Muscle of leg (tissue), 11 donors: ENCODE data around the gene ARHGAP26. TPM values are rescaled to one million over a fixed set of nuclear protein-coding genes. Genes with fewer than 3 reads are reported as not detected.

Experiments
- DNase-seq: peaks from one replicate; pipeline ENCODE4 v3.0.0; 2013
- H3K27ac ChIP-seq: one replicate; pipeline ENCODE4 v1.5.1; 2013; ENCODE audit warnings: mild to moderate bottlenecking, low read length, control low read depth
- H3K27me3 ChIP-seq: one replicate; pipeline ENCODE4 v1.6.1; 2013; ENCODE audit warnings: low read length; ENCODE audit not compliant: control insufficient read depth, insufficient read depth
- H3K36me3 ChIP-seq: one replicate; pipeline ENCODE4 v1.6.1; 2013; ENCODE audit warnings: low read length; ENCODE audit not compliant: control insufficient read depth, insufficient read depth
- H3K4me1 ChIP-seq: one replicate; pipeline ENCODE4 v1.6.1; 2013; ENCODE audit warnings: low read length; ENCODE audit not compliant: control insufficient read depth, insufficient read depth
- H3K4me3 ChIP-seq: one replicate; pipeline ENCODE4 v1.5.1; 2013; ENCODE audit warnings: low read length, control low read depth
- H3K9me3 ChIP-seq: replicated peaks from 2 replicates; pipeline ENCODE4 v1.6.1; 2013; ENCODE audit warnings: low read depth, low read length; ENCODE audit not compliant: control insufficient read depth
- WGBS: methylation state at CpG from one replicate; pipeline ENCODE4 v1.1.5; 2013; ENCODE audit warnings: missing lambda C conversion rate; ENCODE audit not compliant: insufficient coverage; 5-methylcytosine and 5-hydroxymethylcytosine counted together
- polyA plus RNA-seq, 8 donors: library from polyadenylated mRNA; unstranded; fragments of 120-200 nt; gene quantifications; one replicate each; pipeline versions ENCODE4 v1.2.1 to v1.2.3, GENCODE V29; 2013; ENCODE audit warnings: inconsistent platforms in 1 of 8, low replicate concordance in 1 of 8; ENCODE audit not compliant: insufficient read length in 8 of 8, insufficient read depth in 1 of 8
- total RNA-seq: library from RNA; stranded (reverse); fragments of 120-200 nt; gene quantifications from one replicate; pipeline ENCODE4 v1.2.4, GENCODE V29; 2013

ARHGAP26 gene
- total and polyA plus RNA-seq, 9 donors = 10.4 to 17.1 (median 13.2) TPM

DNA sequence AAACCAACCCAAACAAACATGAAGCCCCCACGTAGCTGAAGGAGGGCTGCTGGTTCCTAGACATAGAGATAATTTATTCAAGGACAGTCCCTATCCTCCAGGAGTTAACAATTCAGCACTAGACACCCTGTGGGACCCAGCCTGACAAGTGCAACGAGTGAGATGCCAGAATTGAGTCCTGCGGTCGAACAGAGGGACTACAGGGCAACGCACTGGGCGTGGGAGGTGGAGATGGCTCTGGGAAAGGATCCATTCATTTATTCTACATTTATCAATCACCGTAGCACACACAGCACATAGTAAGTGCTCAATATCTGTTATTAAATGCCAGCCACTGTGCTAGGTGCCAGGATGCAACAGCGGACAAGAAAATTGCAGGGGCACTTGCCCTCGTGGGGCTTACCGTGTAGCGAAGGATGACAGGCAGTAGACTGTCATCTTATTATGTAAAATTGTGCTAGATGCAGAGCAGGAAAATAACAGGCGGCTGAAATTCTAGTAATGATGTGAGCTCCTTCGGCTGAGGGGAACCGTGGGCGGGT is 855 bp upstream of the ARHGAP26 start:
- WGBS = 2% methylated on average over 8 of the region's 15 CpGs
- H3K9me3 ChIP-seq = no peaks in the 10 kb centered on the region
- H3K4me1 ChIP-seq = peaks cover 13% of the 10 kb centered on the region
- H3K4me3 ChIP-seq = peak overlapping the region; percentile 97
- no peaks in the 10 kb centered on the region for H3K36me3 ChIP-seq
- peak overlapping the region; percentile 97 for H3K27ac ChIP-seq
- peaks cover 2% of the 10 kb centered on the region for H3K27me3 ChIP-seq
- peak; percentile 39 for DNase-seq

GRCh38 chr5:142770650-142771609 is 753 bp downstream of the ARHGAP26 start:
- Histone ChIP-seq H3K4me1 (peaks cover 13% of the 10 kb centered on the region), H3K4me3 (peak overlapping the region; percentile 97), H3K9me3 (no peaks in the 10 kb centered on the region), H3K36me3 (no peaks in the 10 kb centered on the region), H3K27ac (peak overlapping the region; percentile 93), H3K27me3 (peaks cover 2% of the 10 kb centered on the region)
- under 1% methylated on average over 82 of the region's 86 CpGs for WGBS
- DNase-seq = peak; percentile 65

DNA sequence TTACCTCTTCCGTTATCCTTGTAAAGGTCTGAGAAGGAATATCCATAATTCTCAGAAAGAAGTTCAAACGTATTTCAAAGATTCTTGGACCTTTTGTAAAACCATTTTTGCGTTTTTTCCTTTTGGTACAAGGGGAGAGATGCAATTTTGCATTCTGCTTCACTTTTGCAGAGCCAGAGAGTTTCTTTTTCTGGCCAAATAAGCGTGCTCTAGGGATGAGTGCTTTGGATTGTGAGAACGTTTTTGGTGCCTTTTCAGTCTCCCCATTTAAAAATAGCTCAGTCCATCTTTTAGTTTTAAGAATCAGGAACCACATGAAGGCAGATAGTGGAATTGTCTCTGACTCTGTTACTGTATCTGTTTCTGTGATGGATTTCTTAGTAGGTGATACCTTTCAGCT is 1.5 kb downstream of the ARHGAP26 start:
- Histone ChIP-seq H3K27me3 (peaks cover 2% of the 10 kb centered on the region), H3K4me1 (peaks cover 13% of the 10 kb centered on the region), H3K4me3 (peak overlapping the region; percentile 97), H3K27ac (peak overlapping the region; percentile 93), H3K36me3 (no peaks in the 10 kb centered on the region), H3K9me3 (no peaks in the 10 kb centered on the region)
- WGBS = 0% methylated on average over 1 of the region's 5 CpGs
- DNase-seq = peak; percentile 80

GRCh38 chr5:142772446-142773293 is 2.5 kb downstream of the ARHGAP26 start:
- peaks cover 13% of the 10 kb centered on the region for H3K4me1 ChIP-seq

DNA sequence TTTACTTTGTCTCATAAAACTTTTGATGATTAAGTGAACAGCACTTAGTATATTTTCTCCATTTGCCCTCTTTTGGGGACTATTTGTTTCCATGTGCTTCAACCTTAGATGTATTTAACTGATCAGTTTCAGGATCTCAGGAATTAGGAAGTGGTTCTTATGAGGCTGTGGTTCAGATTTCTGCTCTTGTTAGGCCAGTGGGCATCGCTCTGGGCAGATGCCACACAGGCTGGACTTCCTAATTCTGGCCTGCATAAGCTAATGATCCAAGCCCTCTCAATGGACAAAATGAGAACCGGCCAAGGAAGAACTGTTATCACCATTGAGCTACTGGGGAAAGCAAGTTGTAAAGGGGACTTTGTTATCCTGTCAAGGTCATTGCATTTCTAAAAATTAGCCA is 6.9 kb downstream of the ARHGAP26 start:
- H3K4me3 ChIP-seq = no peak overlapping the region
- WGBS = 96% methylated on average over 2 of the region's 2 CpGs
- H3K27me3 ChIP-seq = peaks cover 2% of the 10 kb centered on the region
- H3K36me3 ChIP-seq = no peaks in the 10 kb centered on the region
- H3K4me1 ChIP-seq = peaks cover 10% of the 10 kb centered on the region
- H3K27ac ChIP-seq = no peak overlapping the region
- no peak for DNase-seq
- H3K9me3 ChIP-seq = no peaks in the 10 kb centered on the region

More at GRCh38 chr5:142772446-142773293, 2.5 kb downstream of the ARHGAP26 start:
- no peaks in the 10 kb centered on the region for H3K9me3 ChIP-seq
- H3K27ac ChIP-seq = no peak overlapping the region
- DNase-seq = no peak
- H3K4me3 ChIP-seq = no peak overlapping the region
- peaks cover 2% of the 10 kb centered on the region for H3K27me3 ChIP-seq
- WGBS = 80% methylated on average over 1 of the region's 6 CpGs
- H3K36me3 ChIP-seq = no peaks in the 10 kb centered on the region

DNA sequence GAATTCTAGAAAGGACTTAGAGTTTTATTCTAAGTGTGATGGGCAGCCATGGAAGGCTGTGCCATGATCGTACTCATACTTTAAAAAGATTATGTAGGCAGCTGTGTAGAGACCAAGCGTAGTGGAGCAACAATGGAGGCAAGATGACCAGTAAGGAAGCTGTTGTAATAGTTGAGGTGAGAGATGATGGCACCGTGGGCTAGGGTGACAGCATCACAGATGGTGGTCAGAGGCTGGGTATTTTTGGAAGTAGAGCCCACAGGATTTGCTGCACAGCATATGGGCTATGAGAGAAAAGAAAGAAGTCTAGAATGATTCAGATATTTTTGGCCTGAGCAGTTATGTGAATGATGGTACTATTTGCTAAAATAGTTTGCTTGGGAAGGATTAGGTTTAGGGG is 7.7 kb downstream of the ARHGAP26 start:
- Histone ChIP-seq H3K4me3 (no peak overlapping the region), H3K9me3 (no peaks in the 10 kb centered on the region), H3K4me1 (peaks cover 13% of the 10 kb centered on the region), H3K27ac (no peak overlapping the region), H3K27me3 (no peaks in the 10 kb centered on the region), H3K36me3 (no peaks in the 10 kb centered on the region)
- DNase-seq = no peak
- WGBS = 86% methylated on average over 3 of the region's 3 CpGs

DNA sequence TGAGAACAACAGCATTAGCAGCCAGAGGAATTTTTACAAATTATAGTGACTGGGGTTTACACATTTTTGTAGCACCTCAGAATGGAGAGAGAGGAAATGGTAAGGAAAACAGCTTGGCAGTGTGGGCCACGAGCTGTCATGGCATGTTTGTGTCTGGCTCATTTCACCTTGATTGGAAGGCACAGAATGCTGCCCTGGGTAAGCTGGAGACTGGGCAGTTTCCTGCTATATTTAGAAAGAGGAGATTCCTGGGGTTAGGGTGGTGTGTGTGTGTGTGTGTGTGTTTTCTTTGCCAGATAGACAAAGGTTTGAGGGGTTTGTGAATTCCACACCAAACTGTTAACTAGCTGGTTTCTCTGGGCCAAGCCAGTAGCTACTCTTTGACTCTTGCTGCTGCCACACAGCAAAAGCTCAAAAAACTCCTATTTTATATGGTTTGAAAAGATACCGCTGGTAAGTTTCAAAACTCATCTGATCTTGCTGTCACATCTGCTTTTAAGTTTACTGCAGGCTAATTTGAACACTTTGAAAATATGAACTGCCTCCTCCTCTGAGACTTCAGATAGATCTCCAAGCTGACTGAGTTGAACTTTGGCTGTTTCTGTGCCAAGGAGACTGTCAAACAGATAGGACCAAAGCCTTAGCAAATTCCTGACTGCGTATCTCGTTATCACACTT is 9.1 kb downstream of the ARHGAP26 start:
- Histone ChIP-seq H3K27ac (no peak overlapping the region), H3K4me3 (no peak overlapping the region), H3K9me3 (no peaks in the 10 kb centered on the region), H3K36me3 (no peaks in the 10 kb centered on the region), H3K27me3 (no peaks in the 10 kb centered on the region), H3K4me1 (peaks cover 27% of the 10 kb centered on the region)
- 67% methylated on average over 1 of the region's 4 CpGs for WGBS
- DNase-seq = no peak

GRCh38 chr5:142780871-142781270 is 10.7 kb downstream of the ARHGAP26 start:
- DNase-seq = no peak
- Histone ChIP-seq H3K4me3 (no peak overlapping the region), H3K27me3 (no peaks in the 10 kb centered on the region), H3K27ac (no peak overlapping the region), H3K36me3 (no peaks in the 10 kb centered on the region), H3K4me1 (peaks cover 28% of the 10 kb centered on the region), H3K9me3 (no peaks in the 10 kb centered on the region)
- 50% methylated on average over 1 of the region's 2 CpGs for WGBS

DNA sequence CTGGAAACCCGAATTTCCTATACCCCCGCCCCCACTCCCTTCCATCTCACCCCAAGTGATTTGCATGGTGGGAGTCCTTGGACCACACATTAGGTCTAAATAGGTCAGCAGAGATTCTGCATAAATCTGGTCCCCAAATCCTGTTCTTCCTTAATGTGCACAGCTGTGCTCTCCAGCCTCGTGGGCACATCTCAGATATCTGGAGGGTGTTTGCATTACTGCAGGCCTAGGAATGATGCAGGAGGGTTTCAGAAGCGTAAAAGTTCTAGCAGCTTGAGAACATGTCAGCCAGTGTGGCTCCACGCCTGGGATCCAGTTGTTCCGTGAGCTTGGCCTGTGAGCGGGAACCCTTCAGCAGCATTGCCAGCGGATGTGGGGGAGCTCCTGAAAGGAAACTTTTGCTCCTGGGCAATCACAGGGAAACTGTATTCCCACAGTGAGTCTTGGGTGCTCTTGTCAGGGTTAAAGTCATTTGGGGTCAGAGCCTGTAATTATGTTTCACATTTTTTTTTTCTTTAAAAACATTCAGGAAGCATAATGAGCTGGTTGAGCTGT is 12.9 kb downstream of the ARHGAP26 start:
- H3K4me3 ChIP-seq = no peak overlapping the region
- H3K4me1 ChIP-seq = peaks cover 28% of the 10 kb centered on the region
- H3K9me3 ChIP-seq = no peaks in the 10 kb centered on the region
- peak overlapping the region; percentile 42 for H3K27ac ChIP-seq
- WGBS = 29% methylated on average over 8 of the region's 8 CpGs
- no peaks in the 10 kb centered on the region for H3K27me3 ChIP-seq
- H3K36me3 ChIP-seq = no peaks in the 10 kb centered on the region
- DNase-seq = peak; percentile 80
